GM23338 (cell line): ENCODE results near the gene CCDC38. TPM values are rescaled to one million over a fixed set of nuclear protein-coding genes. Genes with fewer than 3 reads are reported as not detected.
A peak's percentile ranks its signal among the peaks of the same experiment; 100 is the strongest.

Source experiments
- ATAC-seq: fragments of 200-7000 bp; cut with Tn5 transposase; 3 replicates; pipeline ENCODE4 v1.9.1; 2020
- DNase-seq: peaks from one replicate; pipeline ENCODE4 v3.0.0-alpha.2; 2015; ENCODE audit warnings: low spot score
- H2AFZ ChIP-seq: fragments of 200-600 bp; sonication (generic); 2 replicates; pipeline ENCODE4 v1.8.0; 2016; ENCODE audit warnings: antibody characterized with exemption, mild to moderate bottlenecking, moderate library complexity
- H3F3A ChIP-seq: fragments of 200-600 bp; sonication (generic); replicated peaks from 2 replicates; pipeline ENCODE4 v1.8.0; 2017; ENCODE audit warnings: antibody characterized with exemption, mixed run types, low read depth
- H3K27ac ChIP-seq: fragments of 200-600 bp; sonication (generic); 2 replicates; pipeline ENCODE4 v1.6.1; 2016; ENCODE audit warnings: low read depth
- H3K27me3 ChIP-seq: fragments of 200-600 bp; sonication (generic); 2 replicates; pipeline ENCODE4 v1.8.0; 2016; ENCODE audit warnings: mild to moderate bottlenecking, mixed run types, moderate library complexity; ENCODE audit not compliant: insufficient read depth
- H3K36me3 ChIP-seq: fragments of 200-600 bp; sonication (generic); 2 replicates; pipeline ENCODE4 v1.8.0; 2016; ENCODE audit warnings: mild to moderate bottlenecking; ENCODE audit not compliant: insufficient read depth
- H3K4me1 ChIP-seq: fragments of 200-600 bp; sonication (generic); 2 replicates; pipeline ENCODE4 v1.8.0; 2016; ENCODE audit warnings: mild to moderate bottlenecking, moderate library complexity; ENCODE audit not compliant: insufficient read depth
- H3K4me2 ChIP-seq: fragments of 200-600 bp; sonication (generic); 2 replicates; pipeline ENCODE4 v1.7.1; 2017; ENCODE audit warnings: mixed run types
- H3K4me3 ChIP-seq: fragments of 200-600 bp; sonication (generic); 2 replicates; pipeline ENCODE4 v1.6.1; 2016; ENCODE audit warnings: mixed run types
- H3K79me2 ChIP-seq: fragments of 200-600 bp; sonication (generic); replicated peaks from 2 replicates; pipeline ENCODE4 v1.8.0; 2017; ENCODE audit warnings: mild to moderate bottlenecking; ENCODE audit not compliant: insufficient read depth
- H3K9me2 ChIP-seq: fragments of 200-600 bp; sonication (generic); 2 replicates; pipeline ENCODE4 v1.8.0; 2017; ENCODE audit not compliant: insufficient read depth
- H4K20me1 ChIP-seq: fragments of 200-600 bp; sonication (generic); replicated peaks from 2 replicates; pipeline ENCODE4 v1.8.0; 2017; ENCODE audit warnings: mild to moderate bottlenecking; ENCODE audit not compliant: insufficient read depth
- H3K27ac Mint-ChIP-seq: 2 replicates; pipeline ENCODE4 v1.8.0; 2020; ENCODE audit warnings: inconsistent platforms, mild to moderate bottlenecking, moderate library complexity, mixed read lengths
- H3K27me3 Mint-ChIP-seq: 3 replicates; pipeline ENCODE4 v1.8.0; 2022; ENCODE audit warnings: low read depth, mild to moderate bottlenecking, moderate library complexity, mixed read lengths, inconsistent platforms; ENCODE audit not compliant: insufficient read depth, poor library complexity
- H3K36me3 Mint-ChIP-seq: 3 replicates; pipeline ENCODE4 v1.8.0; 2021; ENCODE audit warnings: low read depth, mild to moderate bottlenecking, inconsistent platforms, moderate library complexity, mixed read lengths
- H3K4me1 Mint-ChIP-seq: 3 replicates; pipeline ENCODE4 v1.8.0; 2020; ENCODE audit warnings: mild to moderate bottlenecking, inconsistent platforms, mixed read lengths
- H3K4me3 Mint-ChIP-seq: 3 replicates; pipeline ENCODE4 v1.8.0; 2021; ENCODE audit warnings: moderate library complexity, mild to moderate bottlenecking, inconsistent platforms, mixed read lengths
- H3K9me3 Mint-ChIP-seq: 3 replicates; pipeline ENCODE4 v1.8.0; 2020; ENCODE audit warnings: moderate library complexity, mild to moderate bottlenecking, inconsistent platforms, mixed read lengths
- CREB1 ChIP-seq: fragments of 250-450 bp; sonication (Bioruptor Pico); IDR thresholded peaks from 2 replicates; pipeline ENCODE4 v1.5.0; 2020; ENCODE audit warnings: low read depth, mild to moderate bottlenecking, moderate library complexity
- CTCF ChIP-seq, 2 experiments: fragments of 200-600 bp in 1 of 2; sonication (generic) in 1 of 2; conservative IDR thresholded peaks; 2 replicates each; pipeline versions ENCODE4 v1.5.1 to v1.6.1; 2016 to 2017; ENCODE audit warnings: antibody characterized with exemption in 2 of 2, low read depth in 2 of 2, mild to moderate bottlenecking in 2 of 2, moderate library complexity in 1 of 2
- ETS1 ChIP-seq: IDR thresholded peaks from 2 replicates; pipeline ENCODE4 v1.6.1; 2016; ENCODE audit warnings: antibody characterized with exemption
- EZH2 ChIP-seq: fragments of 200-600 bp; sonication (generic); IDR thresholded peaks from one replicate; pipeline ENCODE4 v1.8.0; 2017; ENCODE audit warnings: antibody characterized with exemption, mild to moderate bottlenecking, low read depth; ENCODE audit not compliant: unreplicated experiment
- EZH2phosphoT487 ChIP-seq: fragments of 200-600 bp; sonication (generic); IDR thresholded peaks from one replicate; pipeline ENCODE4 v1.8.1; 2018; ENCODE audit warnings: antibody characterized with exemption; ENCODE audit not compliant: unreplicated experiment
- JUNB ChIP-seq: IDR thresholded peaks from one replicate; pipeline ENCODE4 v1.6.1; 2016; ENCODE audit warnings: antibody characterized with exemption; ENCODE audit not compliant: unreplicated experiment
- NANOG ChIP-seq: IDR thresholded peaks from 2 replicates; pipeline ENCODE4 v1.6.1; 2016; ENCODE audit warnings: antibody characterized with exemption, borderline replicate concordance
- POLR2AphosphoS5 ChIP-seq: IDR thresholded peaks from 2 replicates; pipeline ENCODE4 v1.6.1; 2016; ENCODE audit warnings: antibody characterized with exemption, low read depth
- REST ChIP-seq: IDR thresholded peaks from one replicate; pipeline ENCODE4 v1.6.1; 2018; ENCODE audit warnings: antibody characterized with exemption; ENCODE audit not compliant: unreplicated experiment
- ZNF114 ChIP-seq: fragments of 250-450 bp; sonication (Bioruptor Pico); IDR thresholded peaks from 2 replicates; pipeline ENCODE4 v1.5.0; 2020; ENCODE audit warnings: mild to moderate bottlenecking, moderate library complexity
- polyA plus RNA-seq: library from polyadenylated mRNA; unstranded; fragments of >200 nt; fragmentation: Nextera tagmentation; extraction: Ambion mirVana; gene quantifications from 2 replicates; pipeline ENCODE4 v1.2.1, GENCODE V29; 2016
- total RNA-seq: library from RNA; depleted of rRNA; stranded (reverse); fragments of >200 nt; shearing (Covaris generic); gene quantifications from 2 replicates; pipeline ENCODE4 v1.2.3, GENCODE V29; 2014

Gene CCDC38
- total and polyA plus RNA-seq, 2 experiments from 2014 or later, result not detected

- TF ChIP-seq REST (no peak), CREB1 (CRISPR knock-in tag) (no peak), CTCF (conservative IDR thresholded peaks at IDR 0.05; ENCODE audit: low read depth in 2 of 2) (no peak), ZNF114 (CRISPR knock-in tag) (no peak), POLR2AphosphoS5 (no peak), EZH2 (no peak)
Measured at GRCh38 chr12:95857799-95858198, 84.6 kb downstream of the CCDC38 start (continued).

GRCh38 chr12:95857156-95857555 is 85.3 kb downstream of the CCDC38 start:
- Histone ChIP-seq H3F3A (no peaks in the 10 kb centered on the region), H3K4me2 (peak overlapping the region; percentile 87), H3K4me3 (peak overlapping the region; percentile 88), H3K27ac (no peak overlapping the region), H3K27me3 (no peaks in the 10 kb centered on the region), H4K20me1 (peaks cover 7% of the 10 kb centered on the region), H3K79me2 (peaks cover 33% of the 10 kb centered on the region), H3K36me3 (peaks cover 13% of the 10 kb centered on the region), H3K4me1 (peaks cover 16% of the 10 kb centered on the region), H2AFZ (peak overlapping the region; percentile 96), H3K9me2 (no peaks in the 10 kb centered on the region)
- DNase-seq (peak; percentile 77), ATAC-seq (peak; percentile 40)
- no peak overlapping the region for H3K27ac Mint-ChIP-seq
- no peak for TF ChIP-seq CTCF (conservative IDR thresholded peaks at IDR 0.05; ENCODE audit: low read depth in 2 of 2)
- no peak for TF ChIP-seq NANOG
- TF ChIP-seq ETS1, result no peak
- TF ChIP-seq POLR2AphosphoS5, result no peak
- no peak for TF ChIP-seq EZH2phosphoT487
- TF ChIP-seq JUNB, result no peak
- 0 out of 2 replicates have a peak, but pooled peaks have one; percentile 34 for TF ChIP-seq ZNF114 (CRISPR knock-in tag)
- H3K4me3 Mint-ChIP-seq, result no peak overlapping the region
- H3K4me1 Mint-ChIP-seq, result peaks cover 18% of the 10 kb centered on the region
- H3K36me3 Mint-ChIP-seq, result peaks cover 21% of the 10 kb centered on the region
- peaks cover 3% of the 10 kb centered on the region for H3K27me3 Mint-ChIP-seq
- H3K9me3 Mint-ChIP-seq, result peaks cover 12% of the 10 kb centered on the region; the same call in 2 of the 3 replicates
